HCT116 (cell line): ENCODE data around the gene CUBN. TPM values are rescaled to one million over a fixed set of nuclear protein-coding genes. Genes with fewer than 3 reads are reported as not detected.

ENCODE experiments used
- ATAC-seq: fragments of 200-7000 bp; cut with Tn5 transposase; 2 replicates; pipeline ENCODE4 v1.9.1; 2020; ENCODE audit warnings: mild to moderate bottlenecking, moderate library complexity
- BruUV-seq: library from RNA; stranded (reverse); fragments of 400-500 nt; replicated peaks from 2 replicates; lab custom pipeline; 2021; lab: Mats Ljungman, UMichigan
- CTCF ChIA-PET: fragments of 300-600 bp; sonication (Branson Sonifier 250); formaldehyde crosslinking; loops from one replicate; lab custom pipeline; 2021; ENCODE audit warnings: antibody characterized with exemption; lab: Charles Lee
- POLR2A ChIA-PET: fragments of 300-600, 350-600 bp; sonication (Branson Sonifier 250); formaldehyde crosslinking; loops from one replicate; lab custom pipeline; 2021; ENCODE audit warnings: antibody characterized with exemption; lab: Charles Lee
- RAD21 ChIA-PET, 2 experiments: fragments of 300-600 bp; sonication (Branson Sonifier 250); formaldehyde crosslinking; loops; one replicate each; lab custom pipeline; 2023; ENCODE audit warnings: low total read pairs in 2 of 2; ENCODE audit not compliant: uncharacterized antibody in 2 of 2, unreplicated experiment in 2 of 2, low non-redundant PET in 1 of 2; lab: Charles Lee
- DNase-seq: peaks from one replicate; pipeline ENCODE4 v3.0.0-alpha.2; 2010; ENCODE audit warnings: low read depth, low spot score
- H2AFZ ChIP-seq: fragments of 200-600 bp; shearing (Covaris generic), sonication (generic); 2 replicates; pipeline ENCODE4 v1.6.1; 2017; ENCODE audit warnings: low read depth, mixed run types, mixed read lengths, antibody characterized with exemption, low read length; ENCODE audit not compliant: poor library complexity, severe bottlenecking
- H3K27ac ChIP-seq: 2 replicates; pipeline ENCODE4 v1.5.1; 2012; ENCODE audit warnings: low read depth, low read length
- H3K27me3 ChIP-seq: fragments of 200-600 bp; sonication (generic); 2 replicates; pipeline ENCODE4 v1.6.1; 2016; ENCODE audit warnings: mixed run types, low read length, mixed read lengths; ENCODE audit not compliant: insufficient read depth
- H3K36me3 ChIP-seq, 2 experiments: fragments of 200-500 bp in 1 of 2; fragments of 200-600 bp in 1 of 2; sonication (Bioruptor generic) in 1 of 2; sonication (generic) in 1 of 2; 2 replicates each; pipeline versions ENCODE4 v1.5.1 to v1.6.1; 2014 to 2016; ENCODE audit warnings: low read length in 2 of 2, inconsistent platforms in 1 of 2, mixed read lengths in 1 of 2, mixed run types in 1 of 2; ENCODE audit not compliant: insufficient read depth in 2 of 2, control insufficient read depth in 1 of 2
- H3K4me1 ChIP-seq, 2 experiments: fragments of 200-600 bp in 1 of 2; sonication (generic) in 1 of 2; 2 replicates each; pipeline versions ENCODE4 v1.5.1 to v1.6.1; 2012 to 2017; ENCODE audit warnings: low read length in 2 of 2, inconsistent platforms in 1 of 2, mild to moderate bottlenecking in 1 of 2, mixed read lengths in 1 of 2, mixed run types in 1 of 2, moderate library complexity in 1 of 2; ENCODE audit not compliant: insufficient read depth in 2 of 2, control insufficient read depth in 1 of 2
- H3K4me2 ChIP-seq: fragments of 200-600 bp; sonication (generic); 2 replicates; pipeline ENCODE4 v1.6.1; 2017; ENCODE audit warnings: mixed run types, low read length, mixed read lengths
- H3K4me3 ChIP-seq, 2 experiments: fragments of 200-600 bp in 1 of 2; sonication (generic) in 1 of 2; replicated peaks in 1 of 2; 2 replicates each; pipeline ENCODE4 v1.5.1; 2011 to 2016; ENCODE audit warnings: low read length in 2 of 2, control low read depth in 1 of 2, low read depth in 1 of 2, mild to moderate bottlenecking in 1 of 2, mixed read lengths in 1 of 2, mixed run types in 1 of 2
- H3K79me2 ChIP-seq: fragments of 200-600 bp; sonication (generic); 2 replicates; pipeline ENCODE4 v1.6.1; 2017; ENCODE audit warnings: mild to moderate bottlenecking, mixed run types, low read length, moderate library complexity, mixed read lengths; ENCODE audit not compliant: insufficient read depth
- H3K9ac ChIP-seq: fragments of 200-600 bp; sonication (generic); 2 replicates; pipeline ENCODE4 v1.6.1; 2016; ENCODE audit warnings: low read length, mixed read lengths
- H3K9me2 ChIP-seq: fragments of 200-600 bp; sonication (generic), shearing (Covaris generic); 2 replicates; pipeline ENCODE4 v1.6.1; 2017; ENCODE audit warnings: mixed run types, mild to moderate bottlenecking, moderate library complexity; ENCODE audit not compliant: insufficient read depth
- H3K9me3 ChIP-seq, 2 experiments: fragments of 200-500 bp in 1 of 2; fragments of 200-600 bp in 1 of 2; sonication (Bioruptor generic) in 1 of 2; sonication (generic) in 1 of 2; 2 replicates each; pipeline ENCODE4 v1.6.1; 2014 to 2017; ENCODE audit warnings: low read length in 2 of 2, mixed read lengths in 2 of 2, inconsistent platforms in 1 of 2, low read depth in 1 of 2, mild to moderate bottlenecking in 1 of 2, mixed run types in 1 of 2, moderate library complexity in 1 of 2; ENCODE audit not compliant: control insufficient read depth in 1 of 2, insufficient read depth in 1 of 2
- H4K20me1 ChIP-seq: fragments of 200-600 bp; sonication (generic), shearing (Covaris generic); 2 replicates; pipeline ENCODE4 v1.6.1; 2017; ENCODE audit warnings: mixed run types, mild to moderate bottlenecking, moderate library complexity; ENCODE audit not compliant: insufficient read depth
- CBX3 ChIP-seq: IDR thresholded peaks from 2 replicates; pipeline ENCODE4 v1.6.1; 2012; ENCODE audit warnings: low read depth
- CEBPB ChIP-seq: IDR thresholded peaks from 2 replicates; pipeline ENCODE4 v1.6.1; 2012; ENCODE audit warnings: low read depth
- CTCF ChIP-seq, 3 experiments: fragments of 200-600 bp in 1 of 3; sonication (generic) in 1 of 3; IDR thresholded peaks in 2 of 3; conservative IDR thresholded peaks in 1 of 3; 2 replicates each; pipeline ENCODE4 v1.5.1; 2012 to 2017; ENCODE audit warnings: low read depth in 2 of 3, low read length in 2 of 3, antibody characterized with exemption in 1 of 3, borderline replicate concordance in 1 of 3, control low read depth in 1 of 3, mild to moderate bottlenecking in 1 of 3, mixed read lengths in 1 of 3, mixed run types in 1 of 3, moderate library complexity in 1 of 3; ENCODE audit not compliant: insufficient read depth in 1 of 3
- EGR1 ChIP-seq: IDR thresholded peaks from 2 replicates; pipeline ENCODE4 v1.6.1; 2012; ENCODE audit warnings: low read depth
- POLR2AphosphoS5 ChIP-seq: IDR thresholded peaks from 2 replicates; pipeline ENCODE4 v1.6.1; 2011; ENCODE audit warnings: mild to moderate bottlenecking, low read depth, low read length, moderate library complexity
- SP1 ChIP-seq: IDR thresholded peaks from 2 replicates; pipeline ENCODE4 v1.6.1; 2012; ENCODE audit warnings: low read depth
- TCF7L2 ChIP-seq: IDR thresholded peaks from 2 replicates; pipeline ENCODE4 v1.7.0; 2011; ENCODE audit warnings: borderline replicate concordance, inconsistent platforms; ENCODE audit not compliant: insufficient read depth, insufficient read length; ENCODE audit errors: extremely low read depth
- ZNF274 ChIP-seq: fragments of 200-500 bp; sonication (Bioruptor generic); IDR thresholded peaks from 2 replicates; pipeline ENCODE4 v1.6.1; 2014; ENCODE audit warnings: mild to moderate bottlenecking, low read depth, low read length, inconsistent platforms
- intact Hi-C: fragments of 100-400 bp; cut with micrococcal nuclease; formaldehyde crosslinking; loops from 2 replicates; pipeline ENCODE4 v1.10.0; 2022
- total RNA-seq: library from RNA; stranded (reverse); gene quantifications from one replicate; pipeline ENCODE4 v1.2.1, GENCODE V29; 2021; ENCODE audit not compliant: unreplicated experiment

The CUBN gene
- total RNA-seq, 1 experiment from 2014 or later = 1.2 TPM

GRCh38 chr10:16835228-16835627 is 294.4 kb downstream of the CUBN start:
- H3K4me2 ChIP-seq = no peak overlapping the region
- no peaks in the 10 kb centered on the region for H3K79me2 ChIP-seq
- no peaks in the 10 kb centered on the region for H4K20me1 ChIP-seq
- DNase-seq = no peak
- no peak overlapping the region for H2AFZ ChIP-seq
- TF ChIP-seq SP1 = no peak
- TF ChIP-seq EGR1 = no peak
- no peak for TF ChIP-seq CBX3
- no peaks in the 10 kb centered on the region for H3K9me2 ChIP-seq
- no peaks in the 10 kb centered on the region for H3K27me3 ChIP-seq
- H3K4me1 ChIP-seq = no peaks in the 10 kb centered on the region
- no peak overlapping the region for H3K27ac ChIP-seq
- ChIA-PET RAD21 (no interaction called here), CTCF (interaction anchor here (1.3 kb wide), 1 partner anchor 18 kb away, joined by 3 read pairs; no protein-coding TSS in a partner anchor), POLR2A (no interaction called here)
- intact Hi-C loops = no loop called here
- no TSS peak for BruUV-seq
- H3K9ac ChIP-seq = no peak overlapping the region
- no peak for ATAC-seq
- H3K4me3 ChIP-seq = no peak overlapping the region
- H3K36me3 ChIP-seq = no peaks in the 10 kb centered on the region
- no peaks in the 10 kb centered on the region for H3K9me3 ChIP-seq

- no peak for DNase-seq
- ChIA-PET POLR2A (no interaction called here), CTCF (no interaction called here), RAD21 (no interaction called here)
- intact Hi-C loops = no loop called here
- H3K9me3 ChIP-seq = no peaks in the 10 kb centered on the region
- no peaks in the 10 kb centered on the region for H4K20me1 ChIP-seq
- no peak overlapping the region for H2AFZ ChIP-seq
- H3K9me2 ChIP-seq = no peaks in the 10 kb centered on the region
- no peak overlapping the region for H3K9ac ChIP-seq
- H3K4me2 ChIP-seq = no peak overlapping the region
- H3K4me3 ChIP-seq = no peak overlapping the region
- H3K27me3 ChIP-seq = no peaks in the 10 kb centered on the region
- no peak for ATAC-seq
- no peaks in the 10 kb centered on the region; a peak in 1 of 4 replicates for H3K4me1 ChIP-seq
- TF ChIP-seq CBX3 (no peak), POLR2AphosphoS5 (no peak), TCF7L2 (no peak), CEBPB (no peak), CTCF (IDR thresholded peaks at IDR 0.05 in 2 of 3, conservative IDR thresholded peaks at IDR 0.05 in 1 of 3; ENCODE audit: borderline replicate concordance in 1 of 3, insufficient read depth in 1 of 3, low read depth in 2 of 3, low read length in 2 of 3) (no peak), ZNF274 (no peak)
- no TSS peak for BruUV-seq
- no peak overlapping the region for H3K27ac ChIP-seq
- no peaks in the 10 kb centered on the region for H3K79me2 ChIP-seq
- H3K36me3 ChIP-seq = no peaks in the 10 kb centered on the region
Observed at GRCh38 chr10:16832351-16833080, 297.1 kb downstream of the CUBN start.
